T-helper 1 cell treated with Interleukin-12 subunit alpha and Interleukin-12 subunit beta and Interleukin-4 antibody, amounts not matched to agents 30 μg/mL and 1 μg/mL, for 36 hours (primary cell): Measurements from ENCODE around the gene FHAD1.

ENCODE experiments used
- H3K27ac Mint-ChIP-seq: one replicate; pipeline ENCODE4 v1.8.0; 2021; ENCODE audit warnings: mild to moderate bottlenecking, mixed read lengths
- H3K27me3 Mint-ChIP-seq: one replicate; pipeline ENCODE4 v1.8.0; 2021; ENCODE audit warnings: low read depth, mixed read lengths
- H3K36me3 Mint-ChIP-seq: one replicate; pipeline ENCODE4 v1.8.0; 2021; ENCODE audit warnings: low read depth, mixed read lengths
- H3K4me1 Mint-ChIP-seq: one replicate; pipeline ENCODE4 v1.8.0; 2021; ENCODE audit warnings: low read depth, mixed read lengths
- H3K4me3 Mint-ChIP-seq: one replicate; pipeline ENCODE4 v1.8.0; 2021; ENCODE audit warnings: mild to moderate bottlenecking, moderate library complexity, mixed read lengths
- H3K9me3 Mint-ChIP-seq: one replicate; pipeline ENCODE4 v1.8.0; 2021; ENCODE audit warnings: mixed read lengths

The FHAD1 gene

GRCh38 chr1:15308621-15309027, 61.6 kb downstream of the FHAD1 start:
- no peak overlapping the region for H3K4me3 Mint-ChIP-seq
- H3K36me3 Mint-ChIP-seq, result no peaks in the 10 kb centered on the region
- no peaks in the 10 kb centered on the region for H3K4me1 Mint-ChIP-seq
- peaks cover 4% of the 10 kb centered on the region for H3K9me3 Mint-ChIP-seq
- H3K27ac Mint-ChIP-seq, result no peak overlapping the region
- H3K27me3 Mint-ChIP-seq, result peaks cover 13% of the 10 kb centered on the region

- no peaks in the 10 kb centered on the region for H3K4me1 Mint-ChIP-seq
Observed at GRCh38 chr1:15309687-15310086, 62.7 kb downstream of the FHAD1 start.

DNA sequence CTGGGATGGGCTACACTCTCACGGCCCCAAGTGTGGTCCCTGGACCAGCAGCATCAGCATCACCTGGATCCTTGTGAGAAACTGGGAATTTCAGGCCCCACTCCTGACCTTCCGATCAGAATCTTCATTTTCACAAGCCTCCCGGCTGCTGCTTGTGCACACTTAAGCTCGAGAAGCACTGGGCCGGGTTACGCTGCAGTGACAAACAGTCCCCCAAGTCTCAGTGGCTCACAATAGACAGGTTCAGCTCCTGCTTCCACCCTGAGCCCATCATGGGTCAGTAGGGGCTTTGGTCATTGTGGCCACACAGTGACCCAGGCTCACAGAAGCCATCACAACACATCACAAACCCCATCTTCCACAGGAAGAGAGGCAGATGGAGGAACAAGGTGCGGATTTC, 63.5 kb downstream of the FHAD1 start:
- Mint-ChIP-seq H3K27me3 (peaks cover 5% of the 10 kb centered on the region), H3K4me3 (no peak overlapping the region), H3K36me3 (no peaks in the 10 kb centered on the region), H3K27ac (no peak overlapping the region), H3K9me3 (peaks cover 4% of the 10 kb centered on the region), H3K4me1 (no peaks in the 10 kb centered on the region)

More at GRCh38 chr1:15309687-15310086, 62.7 kb downstream of the FHAD1 start:
- no peak overlapping the region for H3K27ac Mint-ChIP-seq
- peaks cover 13% of the 10 kb centered on the region for H3K27me3 Mint-ChIP-seq
- H3K4me3 Mint-ChIP-seq, result no peak overlapping the region
- peaks cover 4% of the 10 kb centered on the region for H3K9me3 Mint-ChIP-seq
- no peaks in the 10 kb centered on the region for H3K36me3 Mint-ChIP-seq

DNA sequence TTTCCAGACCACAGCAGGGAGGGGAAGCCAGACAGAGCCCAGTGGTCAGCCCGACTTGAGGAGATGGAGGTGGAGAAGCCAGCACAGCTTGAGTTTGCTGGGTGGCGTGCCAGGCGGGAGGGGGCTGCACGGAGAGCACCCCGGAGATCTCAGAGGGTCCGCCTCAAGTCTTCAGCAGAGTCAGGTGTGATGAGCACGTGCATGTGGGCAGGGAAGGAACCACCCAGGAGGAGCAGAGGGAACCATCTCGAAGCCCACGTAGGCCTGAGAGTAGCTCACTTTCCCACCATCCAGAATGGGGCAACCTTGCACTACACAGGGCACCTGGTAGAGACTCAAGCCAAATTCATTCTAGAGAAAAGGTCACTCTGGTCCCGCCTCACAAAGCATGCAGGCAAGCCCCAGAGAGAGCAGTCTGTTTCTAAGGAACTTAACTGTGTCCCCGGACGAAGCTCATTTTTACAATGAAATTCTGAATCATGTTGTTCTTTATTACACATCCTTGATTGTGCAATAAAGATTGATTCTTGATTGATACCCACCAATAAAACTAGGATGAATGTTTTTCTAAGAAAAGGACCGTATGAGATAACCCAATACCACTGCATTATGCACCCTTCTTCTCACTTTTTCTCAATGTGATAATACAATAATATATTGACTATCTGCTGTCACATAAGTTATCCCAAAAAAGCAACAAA, 64.2 kb downstream of the FHAD1 start:
- Mint-ChIP-seq H3K27ac (no peak overlapping the region), H3K4me3 (no peak overlapping the region), H3K27me3 (no peaks in the 10 kb centered on the region), H3K36me3 (no peaks in the 10 kb centered on the region), H3K9me3 (peaks cover 4% of the 10 kb centered on the region), H3K4me1 (no peaks in the 10 kb centered on the region)

DNA sequence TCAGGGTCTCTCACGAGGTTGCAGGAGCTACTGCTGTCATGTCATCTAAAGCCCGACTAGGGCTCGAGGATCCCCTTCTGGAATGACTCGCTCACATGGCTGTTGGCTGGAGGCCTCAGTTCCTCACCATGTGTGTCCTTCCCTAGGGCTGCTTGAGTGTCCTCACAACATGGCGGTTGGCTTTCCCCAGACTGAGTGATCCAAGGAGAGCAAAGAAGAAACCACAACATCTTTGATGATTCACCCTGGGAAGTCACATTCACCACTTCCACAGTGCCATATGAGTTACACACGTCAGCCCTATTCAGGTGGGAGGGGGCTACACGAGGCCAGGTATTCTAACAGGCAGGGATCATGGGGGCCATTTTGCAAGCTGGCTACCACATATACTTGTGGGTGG, 64.9 kb downstream of the FHAD1 start:
- Mint-ChIP-seq H3K36me3 (no peaks in the 10 kb centered on the region), H3K27me3 (no peaks in the 10 kb centered on the region), H3K27ac (no peak overlapping the region), H3K4me1 (no peaks in the 10 kb centered on the region), H3K4me3 (no peak overlapping the region), H3K9me3 (peaks cover 4% of the 10 kb centered on the region)

DNA sequence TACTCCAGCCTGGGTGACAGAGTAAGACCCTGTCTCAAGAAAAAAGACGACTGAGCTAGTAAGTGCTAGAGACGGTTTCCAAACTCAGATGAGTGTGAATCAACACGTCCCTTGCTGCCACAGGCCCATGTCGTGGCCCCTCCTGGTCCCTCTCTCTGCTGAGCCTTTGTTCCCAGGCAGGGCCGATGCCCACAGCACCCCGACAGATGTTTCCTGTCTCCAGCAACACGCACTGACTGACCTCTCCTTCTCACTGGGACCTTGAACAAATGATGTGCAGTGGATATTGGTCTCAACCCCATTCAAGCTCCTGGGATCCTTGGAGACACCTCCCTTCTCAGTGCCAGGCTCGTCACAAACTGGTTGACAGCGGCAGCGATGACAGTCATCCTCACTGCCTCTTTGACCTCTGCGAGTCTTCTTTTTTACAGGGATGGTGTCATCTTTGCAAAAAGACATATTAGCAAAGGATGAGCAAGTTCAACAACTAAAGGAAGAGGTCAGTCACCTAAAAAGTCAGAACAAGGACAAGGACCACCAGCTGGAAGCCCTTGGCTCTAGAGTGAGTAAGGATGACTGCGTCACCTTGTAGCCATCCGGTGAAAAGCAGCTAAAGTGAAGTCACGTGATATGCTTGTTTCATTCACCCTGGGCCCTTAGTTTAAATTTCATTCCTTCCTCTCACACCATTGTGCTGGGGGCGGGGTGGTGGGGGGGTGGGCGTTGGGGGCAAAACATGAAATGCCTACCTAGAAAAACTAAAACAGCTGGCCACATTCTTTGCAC, 65.8 kb downstream of the FHAD1 start:
- H3K36me3 Mint-ChIP-seq, result no peaks in the 10 kb centered on the region
- H3K4me3 Mint-ChIP-seq, result no peak overlapping the region
- H3K9me3 Mint-ChIP-seq, result peaks cover 4% of the 10 kb centered on the region
- H3K27ac Mint-ChIP-seq, result no peak overlapping the region
- no peaks in the 10 kb centered on the region for H3K4me1 Mint-ChIP-seq
- H3K27me3 Mint-ChIP-seq, result peaks cover 7% of the 10 kb centered on the region

GRCh38 chr1:15314328-15315281, 67.6 kb downstream of the FHAD1 start:
- Mint-ChIP-seq H3K9me3 (peaks cover 4% of the 10 kb centered on the region), H3K27ac (no peak overlapping the region), H3K36me3 (no peaks in the 10 kb centered on the region), H3K4me1 (no peaks in the 10 kb centered on the region), H3K27me3 (peaks cover 9% of the 10 kb centered on the region), H3K4me3 (no peak overlapping the region)

GRCh38 chr1:15315815-15316214, 68.8 kb downstream of the FHAD1 start:
- peaks cover 13% of the 10 kb centered on the region for H3K9me3 Mint-ChIP-seq

DNA sequence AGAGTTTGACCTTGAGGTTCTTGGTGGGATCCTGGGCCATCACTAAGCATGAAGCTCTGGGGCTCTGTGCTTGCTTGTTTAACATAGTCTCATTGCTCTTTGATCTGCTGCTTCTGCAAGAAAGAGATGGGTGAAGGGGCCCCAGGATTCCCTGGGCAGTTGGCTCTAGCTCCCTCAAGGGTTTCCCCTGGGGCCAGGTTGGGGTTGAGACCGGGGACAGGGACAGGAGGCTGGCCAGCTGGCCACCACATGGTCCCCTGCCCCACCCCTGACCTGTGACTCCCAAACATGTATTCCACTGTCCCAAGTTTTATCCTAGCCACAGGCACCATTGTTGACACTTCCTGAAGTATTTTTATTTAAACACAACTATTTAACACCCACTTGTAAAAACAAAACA, 69.5 kb downstream of the FHAD1 start:
- Mint-ChIP-seq H3K27me3 (peaks cover 27% of the 10 kb centered on the region), H3K4me3 (no peak overlapping the region), H3K27ac (no peak overlapping the region), H3K4me1 (no peaks in the 10 kb centered on the region), H3K36me3 (peaks cover 1% of the 10 kb centered on the region), H3K9me3 (peaks cover 16% of the 10 kb centered on the region)

More at GRCh38 chr1:15315815-15316214, 68.8 kb downstream of the FHAD1 start:
- Mint-ChIP-seq H3K36me3 (peaks cover 1% of the 10 kb centered on the region), H3K4me1 (no peaks in the 10 kb centered on the region), H3K4me3 (no peak overlapping the region), H3K27ac (no peak overlapping the region), H3K27me3 (peaks cover 21% of the 10 kb centered on the region)

DNA sequence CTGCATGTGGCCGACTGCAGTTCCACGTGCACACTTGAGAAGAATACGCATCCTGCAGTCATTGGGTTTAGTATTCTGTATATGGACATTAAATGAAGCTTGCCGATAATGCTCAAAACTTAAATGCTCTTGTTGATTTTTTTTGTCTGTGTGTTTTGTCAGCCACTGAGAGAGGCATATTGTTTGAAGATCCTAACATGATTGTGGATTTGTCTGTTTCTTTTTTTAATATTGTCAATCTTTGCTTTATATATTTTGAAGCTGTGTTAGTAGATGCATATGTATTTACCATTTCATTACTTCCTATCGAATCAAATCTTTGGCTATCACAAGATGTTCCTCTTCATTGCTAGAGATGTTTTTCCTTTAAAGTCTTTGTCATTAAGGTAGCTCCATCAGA, 73.2 kb downstream of the FHAD1 start:
- peaks cover 1% of the 10 kb centered on the region for H3K36me3 Mint-ChIP-seq
- H3K27me3 Mint-ChIP-seq, result peaks cover 28% of the 10 kb centered on the region
- peaks cover 12% of the 10 kb centered on the region for H3K9me3 Mint-ChIP-seq
- H3K4me1 Mint-ChIP-seq, result peaks cover 3% of the 10 kb centered on the region
- H3K27ac Mint-ChIP-seq, result no peak overlapping the region
- no peak overlapping the region for H3K4me3 Mint-ChIP-seq

DNA sequence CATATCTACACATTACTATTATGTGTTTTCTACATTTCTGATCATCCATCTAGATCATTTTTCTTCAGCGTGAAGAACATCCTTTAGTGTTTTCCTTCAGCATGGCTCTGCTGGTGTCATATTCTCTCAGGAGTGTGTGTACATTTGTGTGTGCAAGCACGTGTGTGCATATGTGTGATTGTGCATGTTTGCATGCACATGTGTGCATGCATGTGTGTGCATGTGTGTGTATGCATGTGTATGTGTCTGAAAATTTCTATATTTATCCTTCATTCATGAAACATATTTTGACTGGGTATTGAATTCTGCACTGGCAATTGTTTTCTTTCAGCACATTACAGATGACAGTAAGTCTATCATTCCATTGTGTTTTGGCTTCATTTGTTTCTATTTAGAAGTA, 74.6 kb downstream of the FHAD1 start:
- H3K4me1 Mint-ChIP-seq, result peaks cover 3% of the 10 kb centered on the region
- H3K4me3 Mint-ChIP-seq, result no peak overlapping the region
- peaks cover 1% of the 10 kb centered on the region for H3K36me3 Mint-ChIP-seq
- peaks cover 33% of the 10 kb centered on the region for H3K27me3 Mint-ChIP-seq
- H3K9me3 Mint-ChIP-seq, result peaks cover 12% of the 10 kb centered on the region
- H3K27ac Mint-ChIP-seq, result no peak overlapping the region

DNA sequence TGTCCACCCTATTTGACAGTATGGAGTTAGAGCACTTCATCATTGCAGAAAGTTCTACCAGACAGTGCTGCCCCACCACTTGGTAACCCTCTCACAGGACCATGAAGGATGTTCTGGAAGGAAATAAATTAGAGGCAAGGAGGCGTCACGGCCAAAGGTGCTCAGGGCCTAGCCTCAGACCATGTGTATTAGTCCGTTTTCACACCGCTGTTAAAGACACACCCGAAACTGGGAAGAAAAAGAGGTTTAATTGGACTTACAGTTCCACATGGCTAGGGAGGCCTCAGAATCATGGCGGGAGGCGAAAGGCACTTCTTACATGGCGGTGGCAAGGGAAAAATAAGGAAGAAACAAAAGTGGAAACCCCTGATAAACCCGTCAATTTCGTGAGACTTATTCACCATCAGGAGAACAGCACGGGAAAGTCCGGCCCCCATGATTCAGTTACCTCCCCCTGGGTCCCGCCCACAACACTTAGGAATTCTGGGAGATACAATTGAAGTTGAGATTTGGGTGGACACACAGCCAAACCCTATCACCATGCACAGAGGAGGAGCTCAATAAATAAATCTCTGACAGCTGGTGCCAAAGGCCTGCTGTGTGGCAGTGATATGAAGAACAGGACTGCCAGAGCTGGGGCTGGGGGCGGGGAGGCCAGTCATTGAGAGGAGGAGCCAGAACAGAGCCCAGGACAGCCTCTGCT, 75.8 kb downstream of the FHAD1 start:
- peaks cover 3% of the 10 kb centered on the region for H3K4me1 Mint-ChIP-seq
- no peak overlapping the region for H3K4me3 Mint-ChIP-seq
- H3K9me3 Mint-ChIP-seq, result peaks cover 12% of the 10 kb centered on the region

DNA sequence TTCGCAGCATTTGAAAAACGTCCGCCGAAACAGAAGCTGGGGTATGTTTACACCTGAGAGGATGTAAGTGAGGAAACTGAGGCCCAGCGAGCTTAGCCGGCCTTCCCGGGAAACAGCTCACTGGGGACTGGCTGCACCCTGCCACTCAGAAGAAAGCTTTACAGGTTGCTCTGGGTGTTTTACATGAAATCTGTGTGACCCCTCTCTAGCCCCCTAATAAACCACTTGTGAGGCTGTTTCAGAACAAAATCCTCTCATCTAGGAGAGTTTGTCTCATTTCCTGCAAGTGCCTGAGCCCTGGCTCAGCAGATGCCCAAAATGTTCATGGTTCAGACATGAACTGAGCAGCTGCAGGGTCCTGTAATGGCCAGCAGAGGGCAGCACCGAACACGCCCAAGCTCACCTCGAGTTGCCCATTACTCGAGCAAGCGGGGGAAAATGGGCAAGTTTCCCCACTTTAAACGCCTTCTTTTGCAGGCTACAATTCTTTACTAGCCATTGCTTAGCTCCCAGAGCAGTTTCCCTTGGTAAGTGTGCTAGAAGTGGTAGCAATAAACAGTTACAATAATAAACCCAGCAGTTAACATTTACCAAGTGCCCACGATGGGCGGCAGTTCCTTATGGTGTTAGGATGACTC, 76.4 kb downstream of the FHAD1 start:
- Mint-ChIP-seq H3K27me3 (peaks cover 38% of the 10 kb centered on the region), H3K36me3 (peaks cover 1% of the 10 kb centered on the region), H3K9me3 (peaks cover 12% of the 10 kb centered on the region), H3K4me3 (no peak overlapping the region), H3K4me1 (peaks cover 3% of the 10 kb centered on the region), H3K27ac (no peak overlapping the region)

More for the DNA sequence above, 75.8 kb downstream of the FHAD1 start:
- H3K27me3 Mint-ChIP-seq, result peaks cover 32% of the 10 kb centered on the region
- H3K36me3 Mint-ChIP-seq, result peaks cover 1% of the 10 kb centered on the region
- no peak overlapping the region for H3K27ac Mint-ChIP-seq
